ENCODE results near the gene STOML1.
"Not testable (repeated sequence)": the region's sequence is repeated elsewhere in the genome, so short reads cannot be mapped to it uniquely, and the experiment has no call there.

GRCh38 chr15:73938516-73938915, 53.6 kb downstream of the STOML1 start:
- TF ChIP-seq POLR2A, CTCF (IDR thresholded peaks at IDR 0.05): not testable (repeated sequence)
